HepG2 (cell line): ENCODE data around the gene KIF26B. TPM values are rescaled to one million over a fixed set of nuclear protein-coding genes. Genes with fewer than 3 reads are reported as not detected.

Experiments used
- ATAC-seq: fragments of 200-7000 bp; cut with Tn5 transposase; 3 replicates; pipeline ENCODE4 v1.9.1; 2020; ENCODE audit warnings: mild to moderate bottlenecking, moderate library complexity
- BruUV-seq: library from RNA; stranded (reverse); fragments of 400-500 nt; replicated peaks from 2 replicates; lab custom pipeline; 2021; lab: Mats Ljungman, UMichigan
- CTCF ChIA-PET: fragments of 300-600 bp; formaldehyde crosslinking; extraction: SDS; loops from one replicate; lab custom pipeline; 2021; ENCODE audit warnings: low total read pairs, inconsistent platforms, low intra/inter-chr PET ratio; lab: Yijun Ruan, JAX
- POLR2A ChIA-PET: fragments of 350-600 bp; sonication (Branson Sonifier 250); formaldehyde crosslinking; loops from one replicate; lab custom pipeline; 2020; ENCODE audit warnings: antibody characterized with exemption, inconsistent platforms; lab: Yijun Ruan, JAX
- DNase-seq: peaks from one replicate; pipeline ENCODE4 v3.0.0-alpha.2; 2015; ENCODE audit warnings: low spot score
- FAIRE-seq: peaks from 3 replicates; lab custom pipeline; 2011; peaks lifted over from hg19 to GRCh38; lab: Jason Lieb, UNC
- H2AFZ ChIP-seq: one replicate; pipeline ENCODE4 v1.6.1; 2011; ENCODE audit warnings: low read length, inconsistent platforms
- H3K27ac ChIP-seq: fragments of 300-600 bp; 3 replicates; pipeline ENCODE4 v1.8.0; 2011; ENCODE audit warnings: mixed run types, mild to moderate bottlenecking, mixed read lengths, low read length, inconsistent platforms; ENCODE audit not compliant: insufficient read depth; ENCODE audit errors: extremely low read length
- H3K27me3 ChIP-seq, 2 experiments: fragments of 200-600 bp in 1 of 2; 2 replicates in 1 of 2; 3 replicates in 1 of 2; pipeline versions ENCODE4 v1.6.0 to v1.8.0; 2011; ENCODE audit warnings: low read length in 2 of 2, mild to moderate bottlenecking in 2 of 2, moderate library complexity in 2 of 2, inconsistent platforms in 1 of 2; ENCODE audit not compliant: insufficient read depth in 2 of 2, control insufficient read depth in 1 of 2
- H3K36me3 ChIP-seq, 2 experiments: fragments of 200-600 bp in 1 of 2; replicated peaks in 1 of 2; 2 replicates in 1 of 2; 3 replicates in 1 of 2; pipeline versions ENCODE4 v1.5.1 to v1.8.0; 2011; ENCODE audit warnings: low read length in 2 of 2, inconsistent platforms in 1 of 2; ENCODE audit not compliant: insufficient read depth in 2 of 2, control insufficient read depth in 1 of 2
- H3K4me1 ChIP-seq: 2 replicates; pipeline ENCODE4 v1.5.1; 2012; ENCODE audit warnings: low read length, inconsistent platforms; ENCODE audit not compliant: insufficient read depth
- H3K4me2 ChIP-seq: 2 replicates; pipeline ENCODE4 v1.6.0; 2011; ENCODE audit warnings: low read depth, low read length, inconsistent platforms
- H3K4me3 ChIP-seq, 3 experiments: fragments of 200-600 bp in 1 of 3; sonication (generic), shearing (Covaris generic) in 1 of 3; replicated peaks in 1 of 3; 2 replicates each; pipeline ENCODE4 v1.5.1; 2011 to 2016; ENCODE audit warnings: low read length in 3 of 3, inconsistent platforms in 2 of 3, low read depth in 2 of 3, mild to moderate bottlenecking in 2 of 3, control low read depth in 1 of 3, mixed read lengths in 1 of 3; ENCODE audit not compliant: insufficient read depth in 1 of 3
- H3K79me2 ChIP-seq: one replicate; pipeline ENCODE4 v1.6.1; 2011; ENCODE audit warnings: low read length, inconsistent platforms; ENCODE audit not compliant: insufficient read depth
- H3K9ac ChIP-seq: 2 replicates; pipeline ENCODE4 v1.6.0; 2011; ENCODE audit warnings: mild to moderate bottlenecking, low read depth, low read length, inconsistent platforms; ENCODE audit not compliant: insufficient read depth
- H3K9me3 ChIP-seq: 2 replicates; pipeline ENCODE4 v1.5.1; 2012; ENCODE audit warnings: mild to moderate bottlenecking, low read length
- H4K20me1 ChIP-seq: 2 replicates; pipeline ENCODE4 v1.6.0; 2011; ENCODE audit warnings: inconsistent platforms, mild to moderate bottlenecking, low read length, moderate library complexity; ENCODE audit not compliant: insufficient read depth
- ADNP ChIP-seq: sonication (generic); formaldehyde crosslinking; IDR thresholded peaks from 2 replicates; pipeline ENCODE4 v1.4.0; 2020; ENCODE audit warnings: missing genetic modification reagents
- ARID4A ChIP-seq: sonication (generic); formaldehyde crosslinking; IDR thresholded peaks from 2 replicates; pipeline ENCODE4 v1.5.0; 2020; ENCODE audit warnings: mild to moderate bottlenecking, missing genetic modification reagents, borderline replicate concordance
- HCFC1 ChIP-seq: fragments of 150-350 bp; IDR thresholded peaks from 2 replicates; pipeline ENCODE4 v1.6.1; 2014; ENCODE audit warnings: low read depth, low read length
- KLF9 ChIP-seq: IDR thresholded peaks from 2 replicates; pipeline ENCODE4 v1.6.1; 2016; ENCODE audit warnings: low read depth
- MEIS1 ChIP-seq: sonication (generic); formaldehyde crosslinking; IDR thresholded peaks from 2 replicates; pipeline ENCODE4 v1.9.0; 2021; ENCODE audit warnings: mild to moderate bottlenecking, missing genetic modification reagents, moderate library complexity, borderline replicate concordance
- ZNF205 ChIP-seq: IDR thresholded peaks from 2 replicates; pipeline ENCODE4 v1.6.1; 2018; ENCODE audit warnings: missing biosample characterization, missing genetic modification reagents
- ZNF503 ChIP-seq: sonication (generic); formaldehyde crosslinking; IDR thresholded peaks from 2 replicates; pipeline ENCODE4 v1.4.0; 2020; ENCODE audit warnings: missing genetic modification reagents
- ZNF740 ChIP-seq: sonication (generic); formaldehyde crosslinking; IDR thresholded peaks from 2 replicates; pipeline ENCODE4 v1.4.0; 2020; ENCODE audit warnings: missing genetic modification reagents
- ZNF766 ChIP-seq: sonication (generic); formaldehyde crosslinking; IDR thresholded peaks from 2 replicates; pipeline ENCODE4 v1.5.0; 2020; ENCODE audit warnings: missing genetic modification reagents, borderline replicate concordance
- WGBS: methylation state at CpG from one replicate; pipeline ENCODE4 v1.1.6; 2017; ENCODE audit warnings: low lambda C conversion rate; 5-methylcytosine and 5-hydroxymethylcytosine counted together
- in situ Hi-C: cut with HindIII; loops from 2 replicates; pipeline ENCODE4 v1.10.0; 2017; ENCODE audit warnings: low pct_unique_long_range_greater_than_20kb; ENCODE audit not compliant: extremely low pct_ligation_motif_present
- intact Hi-C: fragments of 100-400 bp; cut with micrococcal nuclease; formaldehyde crosslinking; loops from one replicate; pipeline ENCODE4 v1.10.0; 2022; ENCODE audit not compliant: unreplicated experiment
- polyA plus RNA-seq, 8 experiments: library from polyadenylated mRNA; depleted of rRNA in 3 of 8; stranded (reverse) in 7 of 8; unstranded in 1 of 8; fragments of >200 nt; fragmentation: Illumina TruSeq in 4 of 8; extraction: Trizol in 4 of 8; gene quantifications; 2 replicates each; pipeline versions ENCODE4 v1.2.1 to v1.2.3, GENCODE V29; 2011 to 2016; ENCODE audit warnings: low read depth in 4 of 8, missing spikeins in 1 of 8, mixed read lengths in 1 of 8; ENCODE audit not compliant: insufficient read depth in 1 of 8
- total RNA-seq, 5 experiments: library from RNA; depleted of rRNA; stranded (reverse); fragments of >200 nt; fragmentation: Illumina TruSeq; extraction: Trizol; gene quantifications; 2 replicates each; pipeline ENCODE4 v1.2.3, GENCODE V29; 2016; ENCODE audit warnings: low read depth in 1 of 5

The KIF26B gene
- total and polyA plus RNA-seq, 2 of the 13 experiments (the other 11 are each of a cell fraction or from before 2014, with no cell fraction given): 0.08 to 0.09 TPM

DNA sequence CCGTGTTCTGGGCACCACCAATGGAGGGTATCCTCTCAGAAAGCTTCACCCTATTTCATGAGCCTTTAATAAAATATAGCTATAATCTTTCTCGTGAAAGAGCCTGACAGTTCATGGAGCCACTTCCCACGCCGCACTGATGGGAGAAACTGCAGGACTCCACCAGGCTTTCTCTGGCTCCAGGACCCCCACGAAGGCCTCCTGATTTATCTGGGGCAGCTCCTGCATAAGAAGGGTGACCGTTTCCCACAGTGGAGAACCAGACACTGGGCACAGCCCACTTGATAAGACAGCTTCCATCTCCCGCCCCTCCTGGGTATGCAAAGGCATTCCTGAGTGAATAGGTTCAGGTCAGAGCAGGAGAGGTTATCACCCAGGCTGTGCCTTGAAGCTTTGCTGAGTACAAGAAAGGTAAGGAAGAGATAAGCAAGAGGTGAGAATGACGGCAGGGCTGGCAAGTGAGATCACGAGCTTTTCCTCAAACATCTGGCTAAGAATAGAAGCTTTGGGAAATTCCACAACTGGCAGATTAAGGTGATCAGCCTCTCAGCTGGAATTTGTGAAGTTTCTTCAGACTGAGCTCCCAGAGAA, 499.8 kb downstream of the KIF26B start:
- POLR2A ChIA-PET: no interaction called here
- FAIRE-seq (no peak), DNase-seq (no peak), ATAC-seq (no peak)
- BruUV-seq: no TSS peak
- WGBS: 24% methylated on average over 6 of the region's 9 CpGs
- 0 out of 2 replicates have a peak, but pooled peaks cover under 1% of the 10 kb centered on the region for H3K4me1 ChIP-seq
- TF ChIP-seq ZNF740 (CRISPR knock-in tag) (no peak), ZNF205 (CRISPR knock-in tag) (no peak), MEIS1 (CRISPR knock-in tag) (no peak)
- no peak overlapping the region for H2AFZ ChIP-seq
- H3K36me3 ChIP-seq: no peaks in the 10 kb centered on the region
- no peak overlapping the region for H3K4me2 ChIP-seq
- no peaks in the 10 kb centered on the region for H3K79me2 ChIP-seq
- in situ Hi-C loops (no loop called here), intact Hi-C loops (loop anchor here (5.0 kb wide), 1 partner anchor 1848 kb away; no protein-coding TSS in a partner anchor)
- no peaks in the 10 kb centered on the region for H3K9me3 ChIP-seq
- H4K20me1 ChIP-seq: no peaks in the 10 kb centered on the region
- peaks cover 0 to 3% of the 10 kb centered on the region in 2 experiments; a peak in 1 of 5 replicates for H3K27me3 ChIP-seq
- H3K9ac ChIP-seq: no peak overlapping the region
- H3K4me3 ChIP-seq: no peak overlapping the region
- H3K27ac ChIP-seq: no peak overlapping the region
- CTCF ChIA-PET: no interaction called here

DNA sequence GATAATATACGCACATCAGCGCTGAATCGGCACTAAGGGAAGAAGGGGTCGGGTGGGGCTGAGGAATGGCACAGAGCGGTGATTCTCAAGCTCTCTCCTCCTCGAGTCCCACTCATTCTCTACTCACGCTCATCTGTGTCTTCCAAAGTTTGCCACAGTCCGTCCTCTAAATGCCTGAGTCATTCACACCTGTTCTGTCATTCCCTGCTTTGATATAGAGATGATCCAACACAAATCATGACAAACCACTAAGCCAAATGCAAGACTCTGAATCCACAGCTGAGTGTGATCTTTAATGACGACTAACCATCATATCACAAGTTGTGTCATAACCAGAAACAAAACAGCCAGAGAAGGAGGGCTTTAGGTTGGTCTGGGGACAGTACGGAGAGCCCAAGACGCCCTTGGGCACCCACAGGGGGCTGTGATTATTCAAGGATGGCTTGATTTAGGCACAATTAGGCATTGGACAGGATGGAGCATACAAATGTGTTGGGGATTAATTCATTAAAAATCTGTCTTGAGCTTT, 501.5 kb downstream of the KIF26B start:
- intact Hi-C loops: no loop called here
- no peaks in the 10 kb centered on the region for H3K4me1 ChIP-seq
- POLR2A ChIA-PET: no interaction called here
- no peaks in the 10 kb centered on the region for H3K27me3 ChIP-seq
- no peaks in the 10 kb centered on the region for H3K9me3 ChIP-seq
- BruUV-seq: no TSS peak
- no peaks in the 10 kb centered on the region for H3K79me2 ChIP-seq
- CTCF ChIA-PET: no interaction called here
- H4K20me1 ChIP-seq: no peaks in the 10 kb centered on the region
- in situ Hi-C loops: no loop called here
- ATAC-seq (no peak), DNase-seq (no peak), FAIRE-seq (no peak)
- 71% methylated on average over 11 of the region's 11 CpGs for WGBS
- no peak overlapping the region for H3K9ac ChIP-seq
- H2AFZ ChIP-seq: no peak overlapping the region
- H3K27ac ChIP-seq: no peak overlapping the region
- H3K4me2 ChIP-seq: no peak overlapping the region
- no peaks in the 10 kb centered on the region for H3K36me3 ChIP-seq
- no peak overlapping the region for H3K4me3 ChIP-seq
- TF ChIP-seq KLF9: no peak
- no peak for TF ChIP-seq HCFC1
- no peak for TF ChIP-seq ADNP (CRISPR knock-in tag)
- TF ChIP-seq ZNF503 (CRISPR knock-in tag): no peak
- TF ChIP-seq ZNF766 (CRISPR knock-in tag): no peak
- TF ChIP-seq ARID4A (CRISPR knock-in tag): no peak
